Natural killer cell (primary cell): Measurements from ENCODE around the gene RPL3. TPM values are rescaled to one million over a fixed set of nuclear protein-coding genes. Genes with fewer than 3 reads are reported as not detected.

Source experiments
- ATAC-seq, 3 donors: fragments of 150-1000 bp in 2 of 3; fragments of 200-7000 bp in 1 of 3; cut with Tn5 transposase; 1 replicate in 1 of 3; 2 replicates in 2 of 3; pipeline ENCODE4 v1.10.0; 2021; ENCODE audit warnings: mild to moderate bottlenecking in 2 of 3, moderate library complexity in 2 of 3
- DNase-seq, 2 donors: peaks; one replicate each; pipeline versions ENCODE4 v3.0.0 to v3.0.0-alpha.2; 2013 to 2021; ENCODE audit warnings: mixed read lengths in 1 of 2
- H3K27ac ChIP-seq: one replicate; pipeline ENCODE4 v1.5.1; 2013; ENCODE audit warnings: mild to moderate bottlenecking, low read length
- H3K27me3 ChIP-seq: one replicate; pipeline ENCODE4 v1.6.1; 2013; ENCODE audit warnings: low read length; ENCODE audit not compliant: control insufficient read depth, insufficient read depth
- H3K36me3 ChIP-seq: one replicate; pipeline ENCODE4 v1.6.1; 2013; ENCODE audit warnings: low read length; ENCODE audit not compliant: control insufficient read depth, insufficient read depth
- H3K4me1 ChIP-seq: one replicate; pipeline ENCODE4 v1.6.1; 2013; ENCODE audit warnings: low read length; ENCODE audit not compliant: control insufficient read depth, insufficient read depth
- H3K4me3 ChIP-seq: one replicate; pipeline ENCODE4 v1.5.1; 2013; ENCODE audit warnings: low read length
- H3K9me3 ChIP-seq: one replicate; pipeline ENCODE4 v1.6.1; 2013; ENCODE audit warnings: low read length; ENCODE audit not compliant: control insufficient read depth, insufficient read depth
- H3K27ac Mint-ChIP-seq, 2 donors: one replicate each; pipeline ENCODE4 v1.8.0; 2022; ENCODE audit warnings: mild to moderate bottlenecking in 2 of 2, mixed read lengths in 2 of 2, moderate library complexity in 1 of 2
- H3K27me3 Mint-ChIP-seq, 2 donors: one replicate each; pipeline ENCODE4 v1.8.0; 2022; ENCODE audit warnings: low read depth in 2 of 2, mixed read lengths in 2 of 2
- H3K36me3 Mint-ChIP-seq: one replicate; pipeline ENCODE4 v1.8.0; 2022; ENCODE audit warnings: mixed read lengths
- H3K4me1 Mint-ChIP-seq, 2 donors: one replicate each; pipeline ENCODE4 v1.8.0; 2022; ENCODE audit warnings: mixed read lengths in 2 of 2
- H3K4me3 Mint-ChIP-seq: one replicate; pipeline ENCODE4 v1.8.0; 2022; ENCODE audit warnings: mild to moderate bottlenecking, moderate library complexity, mixed read lengths
- H3K9me3 Mint-ChIP-seq, 2 donors: one replicate each; pipeline ENCODE4 v1.8.0; 2022; ENCODE audit warnings: mixed read lengths in 2 of 2
- WGBS: methylation state at CpG from one replicate; pipeline ENCODE4 v1.1.7; 2013; ENCODE audit warnings: missing lambda C conversion rate; ENCODE audit not compliant: insufficient coverage; 5-methylcytosine and 5-hydroxymethylcytosine counted together
- intact Hi-C: fragments of 100-400 bp; cut with micrococcal nuclease; formaldehyde crosslinking; loops from one replicate; pipeline ENCODE4 v1.14.2; 2022
- total RNA-seq, 4 donors: library from RNA; stranded (reverse); fragments of 120-200 nt in 1 of 4; gene quantifications; one replicate each; pipeline versions ENCODE4 v1.2.3 to v1.2.4, GENCODE V29; 2013 to 2022
- TF ChIP-seq, protein P1 (sequence below): fragments of 200-600 bp; IDR thresholded peaks from one replicate; pipeline ENCODE4 v1.8.0; 2022; ENCODE audit warnings: antibody characterized with exemption

Gene RPL3
- total RNA-seq, 3 donors from 2014 or later (not counting 1 experiment from before 2014, with no cell fraction given): 1,534 to 1,757 (median 1,614) TPM

DNA sequence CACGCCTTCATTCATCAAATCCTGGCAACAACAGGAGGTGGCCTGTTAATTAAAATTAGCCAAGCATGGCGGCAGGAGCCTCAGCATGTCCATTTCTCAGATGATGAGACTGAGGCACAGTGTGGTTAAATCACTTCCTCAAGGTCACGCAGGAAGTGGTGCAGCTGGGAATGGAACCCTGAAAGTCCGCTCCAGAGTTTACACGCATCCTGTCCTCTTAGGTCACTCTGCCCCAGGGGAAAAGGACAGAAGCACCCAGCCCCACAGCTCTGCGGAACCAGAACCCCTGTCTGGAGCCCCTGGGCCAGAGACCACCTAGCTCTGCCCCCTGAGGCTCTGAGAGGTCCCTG is 19.6 kb downstream of the RPL3 start:
- peak overlapping the region in 1 of 2 donors; percentile 68 for H3K27ac Mint-ChIP-seq
- TF ChIP-seq, protein P1, sequence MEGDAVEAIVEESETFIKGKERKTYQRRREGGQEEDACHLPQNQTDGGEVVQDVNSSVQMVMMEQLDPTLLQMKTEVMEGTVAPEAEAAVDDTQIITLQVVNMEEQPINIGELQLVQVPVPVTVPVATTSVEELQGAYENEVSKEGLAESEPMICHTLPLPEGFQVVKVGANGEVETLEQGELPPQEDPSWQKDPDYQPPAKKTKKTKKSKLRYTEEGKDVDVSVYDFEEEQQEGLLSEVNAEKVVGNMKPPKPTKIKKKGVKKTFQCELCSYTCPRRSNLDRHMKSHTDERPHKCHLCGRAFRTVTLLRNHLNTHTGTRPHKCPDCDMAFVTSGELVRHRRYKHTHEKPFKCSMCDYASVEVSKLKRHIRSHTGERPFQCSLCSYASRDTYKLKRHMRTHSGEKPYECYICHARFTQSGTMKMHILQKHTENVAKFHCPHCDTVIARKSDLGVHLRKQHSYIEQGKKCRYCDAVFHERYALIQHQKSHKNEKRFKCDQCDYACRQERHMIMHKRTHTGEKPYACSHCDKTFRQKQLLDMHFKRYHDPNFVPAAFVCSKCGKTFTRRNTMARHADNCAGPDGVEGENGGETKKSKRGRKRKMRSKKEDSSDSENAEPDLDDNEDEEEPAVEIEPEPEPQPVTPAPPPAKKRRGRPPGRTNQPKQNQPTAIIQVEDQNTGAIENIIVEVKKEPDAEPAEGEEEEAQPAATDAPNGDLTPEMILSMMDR: no peak
- Histone ChIP-seq H3K9me3 (no peaks in the 10 kb centered on the region), H3K27ac (no peak overlapping the region), H3K36me3 (no peaks in the 10 kb centered on the region), H3K4me3 (no peak overlapping the region), H3K27me3 (no peaks in the 10 kb centered on the region), H3K4me1 (peaks cover 17% of the 10 kb centered on the region)
- ATAC-seq: peak in 2 of 3 donors; percentile 18 to 43
- H3K4me1 Mint-ChIP-seq: peaks cover 14 to 17% of the 10 kb centered on the region in 2 donors
- peaks cover 17 to 21% of the 10 kb centered on the region in 2 donors for H3K27me3 Mint-ChIP-seq
- WGBS: 32% methylated on average over 6 of the region's 6 CpGs
- H3K36me3 Mint-ChIP-seq: no peaks in the 10 kb centered on the region
- intact Hi-C loops: no loop called here
- no peaks in the 10 kb centered on the region for H3K9me3 Mint-ChIP-seq
- no peak overlapping the region for H3K4me3 Mint-ChIP-seq
- no peak for DNase-seq

DNA sequence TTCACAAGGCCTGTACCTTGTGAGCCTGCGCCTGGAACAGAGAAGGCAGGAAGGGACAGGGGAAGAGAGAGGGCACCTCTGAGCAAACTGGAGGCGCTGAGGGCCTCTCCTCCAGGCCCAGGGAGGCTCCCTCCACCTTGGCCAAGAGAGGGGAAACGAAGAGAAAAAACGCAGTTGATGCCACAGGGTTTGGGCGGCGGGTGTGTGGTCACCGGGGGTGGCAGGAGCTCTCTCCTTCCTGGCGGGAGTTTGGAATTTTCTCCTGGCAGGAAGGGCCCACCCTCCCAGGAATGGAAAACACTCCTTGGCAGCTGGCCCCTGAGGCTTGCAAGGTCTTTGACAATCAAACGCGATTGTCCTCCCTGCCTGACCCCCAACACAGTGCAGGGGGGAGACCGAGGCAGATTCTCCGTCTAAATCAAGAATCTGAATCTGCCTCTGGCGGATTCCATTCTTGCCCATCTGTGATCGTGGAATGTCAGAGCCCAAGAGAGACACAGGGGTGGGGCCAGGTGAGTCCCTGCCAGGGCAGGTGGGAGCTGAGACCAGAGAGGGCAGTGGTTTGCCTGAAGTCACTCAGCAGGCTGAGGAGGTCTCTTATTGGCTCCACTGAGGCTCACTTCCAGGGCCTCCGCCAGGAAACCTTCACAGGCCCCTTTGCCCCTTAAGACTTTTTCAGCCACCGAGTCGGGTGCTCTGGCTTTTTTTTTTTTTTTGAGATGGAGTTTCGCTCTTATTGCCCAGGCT is 21.0 kb downstream of the RPL3 start:
- Histone ChIP-seq H3K27me3 (no peaks in the 10 kb centered on the region), H3K4me3 (no peak overlapping the region), H3K27ac (no peak overlapping the region), H3K36me3 (no peaks in the 10 kb centered on the region), H3K4me1 (peaks cover 17% of the 10 kb centered on the region), H3K9me3 (no peaks in the 10 kb centered on the region)
- Mint-ChIP-seq H3K27me3 (peaks cover 17 to 25% of the 10 kb centered on the region in 2 donors), H3K27ac (no peak overlapping the region), H3K36me3 (no peaks in the 10 kb centered on the region), H3K9me3 (no peaks in the 10 kb centered on the region), H3K4me3 (no peak overlapping the region), H3K4me1 (peaks cover 14 to 17% of the 10 kb centered on the region in 2 donors)
- 77% methylated on average over 17 of the region's 18 CpGs for WGBS
- TF ChIP-seq, protein P1: no peak
- DNase-seq: no peak
- intact Hi-C loops: no loop called here
- ATAC-seq: no peak

DNA sequence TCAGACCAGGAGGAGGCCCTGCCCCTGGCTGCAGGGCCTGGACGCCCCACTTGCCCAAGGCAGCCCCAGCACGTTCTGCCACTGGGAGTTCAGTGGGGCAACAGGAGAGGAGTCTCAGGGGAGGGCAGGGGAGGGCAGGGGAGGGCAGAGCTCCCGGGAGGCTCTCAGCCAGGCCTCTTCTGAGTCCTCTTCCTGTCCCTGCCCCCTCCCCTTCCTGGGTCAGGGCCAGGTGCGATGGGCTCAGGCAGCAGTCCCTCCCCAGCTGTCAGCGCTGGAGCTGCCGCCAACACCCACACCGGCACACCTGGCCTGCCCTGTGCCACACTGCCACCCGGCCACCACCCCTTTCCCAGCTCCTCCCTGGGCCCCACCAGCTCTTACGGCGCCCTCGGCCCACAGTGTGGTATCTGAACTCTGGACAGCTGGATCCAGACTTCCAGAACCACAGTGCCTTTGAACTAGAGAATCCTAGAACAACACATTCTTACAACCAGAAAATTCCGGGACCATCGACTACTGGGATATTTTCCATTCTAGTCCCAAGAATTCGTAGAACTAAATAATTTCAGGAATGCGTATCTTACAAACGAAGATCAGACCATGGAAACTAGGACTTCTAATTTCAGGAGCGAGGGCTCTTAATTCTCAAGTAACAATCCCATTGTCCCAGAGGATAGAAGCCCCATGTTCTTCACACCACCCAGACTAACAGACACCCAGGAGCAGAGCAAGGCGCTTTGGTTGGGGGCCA is 21.8 kb downstream of the RPL3 start:
- Mint-ChIP-seq H3K27me3 (peaks cover 17 to 27% of the 10 kb centered on the region in 2 donors), H3K4me3 (no peak overlapping the region), H3K9me3 (no peaks in the 10 kb centered on the region), H3K36me3 (no peaks in the 10 kb centered on the region), H3K4me1 (peaks cover 14 to 17% of the 10 kb centered on the region in 2 donors), H3K27ac (no peak overlapping the region)
- 53% methylated on average over 18 of the region's 18 CpGs for WGBS
- intact Hi-C loops: no loop called here
- DNase-seq: no peak
- Histone ChIP-seq H3K27ac (no peak overlapping the region), H3K4me1 (peaks cover 17% of the 10 kb centered on the region), H3K36me3 (no peaks in the 10 kb centered on the region), H3K9me3 (no peaks in the 10 kb centered on the region), H3K27me3 (no peaks in the 10 kb centered on the region), H3K4me3 (no peak overlapping the region)
- no peak for ATAC-seq
- TF ChIP-seq, protein P1: no peak
